Uterus (tissue), 2 donors: ENCODE results near the gene PLBD2.

Experiments used
- CTCF ChIP-seq, 4 experiments: fragments of 200-600 bp in 2 of 4; fragments of 450-650 bp in 2 of 4; sonication (generic) in 2 of 4; IDR thresholded peaks; one replicate each; pipeline ENCODE4 v1.5.1; 2016 to 2019; ENCODE audit warnings: antibody characterized with exemption in 4 of 4, mild to moderate bottlenecking in 2 of 4, moderate library complexity in 1 of 4
- POLR2A ChIP-seq, 2 donors: fragments of 450-650 bp; IDR thresholded peaks; one replicate each; pipeline ENCODE4 v1.6.1; 2016; ENCODE audit warnings: antibody characterized with exemption in 2 of 2, mild to moderate bottlenecking in 1 of 2, moderate library complexity in 1 of 2

- TF ChIP-seq CTCF (IDR thresholded peaks at IDR 0.05) (no peak), POLR2A (IDR thresholded peaks at IDR 0.05) (no peak)
These were observed 29.2 kb downstream of the PLBD2 start for GRCh38 chr12:113387631-113388030.
